ENCODE results near the gene PLD5.
A peak's percentile ranks its signal among the peaks of the same experiment; 100 is the strongest.
"Not testable (repeated sequence)": the region's sequence is repeated elsewhere in the genome, so short reads cannot be mapped to it uniquely, and the experiment has no call there.

The PLD5 gene

DNA sequence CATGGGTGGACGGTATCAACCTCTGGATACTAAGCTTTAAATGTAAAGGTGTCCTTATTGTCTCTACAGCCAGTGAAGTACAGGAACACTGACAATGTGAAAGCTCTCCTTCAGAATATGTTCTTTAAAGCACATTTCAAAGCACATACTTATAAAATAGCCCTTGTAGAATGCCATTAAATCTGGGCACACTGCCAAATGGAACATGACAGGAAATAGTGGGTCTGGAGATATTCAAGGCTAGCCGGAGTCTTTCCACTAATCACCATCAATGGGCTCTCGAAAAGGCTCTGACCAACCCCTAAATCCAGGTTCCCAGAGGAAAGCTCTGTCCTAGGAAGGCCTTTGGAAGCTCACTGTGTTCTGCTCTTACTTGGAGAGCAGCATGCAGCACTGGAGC is 46.6 kb downstream of the PLD5 start:
- DNase-seq, result no peak

DNA sequence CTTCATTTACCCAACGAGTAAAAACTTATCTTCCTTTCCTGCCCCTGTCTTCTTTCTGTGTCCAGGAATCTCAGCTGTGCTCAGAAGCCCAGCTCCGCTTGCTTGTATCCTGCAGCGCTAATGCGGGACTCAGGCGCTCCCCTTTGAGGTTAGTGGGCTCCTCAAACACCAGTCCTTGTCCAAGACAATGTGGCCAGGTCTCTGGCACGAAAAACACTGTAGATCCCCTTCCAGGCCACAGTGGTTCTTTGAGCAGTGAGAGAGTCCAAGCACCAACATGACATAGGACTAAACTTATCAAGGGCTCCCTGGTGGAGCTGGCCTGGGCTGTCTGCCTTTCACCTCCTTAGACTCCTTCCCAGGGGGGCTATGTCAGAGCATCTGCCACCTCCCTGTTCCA is 53.7 kb downstream of the PLD5 start:
- no peak for DNase-seq

DNA sequence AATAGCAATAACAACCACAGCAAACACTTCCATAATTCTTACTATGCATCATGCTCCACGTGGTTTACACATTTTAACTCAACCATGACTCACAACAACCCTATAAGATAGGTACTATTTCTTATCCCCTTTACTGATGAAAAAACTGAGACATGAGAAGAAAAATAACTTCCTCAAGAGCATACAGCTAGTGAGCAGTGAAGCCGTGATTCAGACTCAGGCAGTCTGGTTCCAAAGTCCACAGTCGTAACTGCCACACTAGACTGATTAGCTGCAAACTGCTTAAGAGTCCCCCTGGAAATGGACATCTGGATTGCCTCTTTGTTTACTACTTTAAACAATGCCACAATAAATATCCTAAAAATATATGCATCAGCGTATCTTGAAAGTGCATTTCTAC is 55.7 kb downstream of the PLD5 start:
- no peak for DNase-seq

- DNase-seq, result peak; percentile 39 to 42
These were observed 56.8 kb downstream of the PLD5 start for GRCh38 chr1:242467556-242468145.

DNA sequence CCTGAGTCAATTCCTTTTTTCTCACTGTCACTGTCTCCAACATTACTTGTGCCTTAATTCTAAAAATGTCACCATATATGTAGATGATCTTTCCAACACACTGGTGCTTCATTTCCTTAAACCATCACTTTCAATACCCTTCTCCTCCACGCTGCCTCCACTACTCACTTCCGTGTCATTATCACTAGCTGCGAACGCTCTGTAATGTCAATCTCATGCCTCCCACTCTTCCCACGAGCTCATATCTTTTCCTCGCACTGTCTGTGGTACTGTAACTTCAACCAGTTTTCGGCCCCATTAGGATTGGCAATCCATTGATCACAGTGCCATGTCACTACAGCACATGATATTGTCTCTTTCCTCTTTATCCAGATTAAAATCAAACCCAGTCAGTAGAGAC is 61.6 kb downstream of the PLD5 start:
- DNase-seq, result no peak

DNA sequence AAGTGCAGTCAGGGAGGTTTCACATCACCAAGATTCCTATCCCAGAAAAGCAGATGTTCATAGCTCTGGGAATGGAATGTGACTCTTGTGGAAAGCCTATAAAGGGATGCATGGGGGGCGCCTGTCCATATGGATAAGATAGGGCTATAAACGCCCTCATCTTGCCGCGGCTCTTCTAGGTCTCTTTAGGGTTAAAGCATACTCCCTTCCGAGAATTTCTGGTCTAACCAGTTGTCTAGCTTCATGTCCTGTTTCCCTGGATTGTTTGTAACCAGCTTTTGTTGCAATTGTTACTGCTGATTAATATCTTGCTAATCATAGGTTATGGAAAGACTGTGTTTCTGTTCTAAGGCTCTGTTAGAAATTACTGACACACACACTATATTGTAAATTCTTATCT is 64.8 kb downstream of the PLD5 start:
- DNase-seq, result not testable (repeated sequence)

DNA sequence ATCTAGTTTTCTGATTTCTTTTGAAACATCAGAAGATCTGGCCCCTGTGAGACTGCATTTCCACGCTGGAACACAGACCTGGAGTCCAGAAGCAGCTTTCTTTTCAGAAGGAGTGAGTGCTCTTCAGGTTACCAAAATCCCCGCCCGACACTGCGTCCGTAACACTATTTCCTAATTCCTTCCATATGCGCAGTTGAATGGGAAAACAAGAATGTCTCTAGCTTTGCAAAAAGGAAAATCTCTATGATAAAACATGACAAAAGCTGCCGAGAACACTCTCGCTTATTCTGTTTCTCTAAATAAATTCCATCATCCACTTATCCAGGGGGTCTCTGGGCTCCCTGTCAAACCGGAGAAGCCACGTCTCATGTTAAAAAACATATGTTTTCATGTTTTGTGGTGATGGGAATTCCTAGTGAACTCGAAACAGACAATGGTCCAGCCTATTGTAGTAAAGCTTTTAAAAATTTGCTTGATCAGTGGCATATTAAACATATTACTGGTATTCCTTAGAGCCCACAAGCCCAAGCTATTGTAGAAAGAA is 67.7 kb downstream of the PLD5 start:
- no peak for DNase-seq

GRCh38 chr1:242455052-242455361 is 69.5 kb downstream of the PLD5 start:
- no peak for DNase-seq

DNA sequence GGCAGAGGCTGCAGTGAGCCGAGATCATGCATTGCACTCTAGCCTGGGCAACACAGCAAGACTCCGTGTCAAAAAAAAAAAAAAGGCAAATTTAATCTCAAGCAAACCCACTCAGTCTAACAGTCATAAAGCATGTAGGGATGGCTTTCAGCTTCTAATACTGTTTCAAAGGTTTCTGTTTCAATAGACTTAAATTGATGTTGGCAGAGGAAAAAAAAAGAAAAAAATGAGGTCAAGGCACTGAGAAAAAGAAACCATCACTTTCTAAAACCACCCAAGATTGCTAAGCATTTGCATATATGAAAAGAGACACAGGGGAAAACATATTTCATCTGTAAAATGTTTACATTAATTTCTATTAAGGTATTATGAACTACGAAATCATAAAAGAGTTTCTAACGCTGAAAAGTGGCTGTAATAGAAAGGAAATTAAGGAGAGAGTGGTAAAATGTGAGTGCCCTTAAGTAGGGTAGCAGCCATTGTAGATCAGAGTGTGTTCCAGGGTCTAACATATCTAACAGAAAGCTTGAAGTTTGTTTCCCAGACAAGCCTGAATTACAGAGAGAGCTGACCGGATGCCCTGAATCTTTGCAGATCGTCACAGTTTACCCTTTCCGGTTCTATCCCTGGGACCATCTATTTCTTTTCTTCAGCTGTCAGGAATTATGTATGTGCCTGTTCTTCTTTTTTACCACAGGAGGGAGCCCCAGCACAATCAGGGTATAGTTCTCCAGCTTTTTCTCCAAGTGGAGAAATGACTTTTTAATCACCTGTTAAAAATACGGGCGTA is 70.0 kb downstream of the PLD5 start:
- peak; percentile 46 to 48 for DNase-seq

- DNase-seq, result no peak
These were observed 71.9 kb downstream of the PLD5 start for GRCh38 chr1:242452573-242452972.

DNA sequence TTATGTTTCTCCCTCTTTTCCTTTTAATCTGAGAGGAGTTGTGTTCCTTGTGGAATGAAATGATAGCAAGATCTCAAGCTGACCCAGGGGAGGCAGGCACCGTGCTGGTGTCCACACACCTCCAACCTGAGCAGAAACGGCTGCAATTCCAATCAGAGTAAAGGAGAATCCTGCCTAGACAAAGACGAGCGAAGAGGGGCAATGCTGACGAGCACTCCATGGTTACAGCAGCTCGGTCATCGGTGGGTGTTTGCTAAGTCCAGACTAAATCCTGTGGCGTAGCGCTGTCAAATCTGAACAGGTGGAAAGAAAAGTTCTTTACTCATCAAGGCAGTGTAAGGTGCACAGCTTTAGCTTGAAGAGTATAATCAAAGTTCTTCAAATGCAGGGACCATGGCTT is 74.8 kb downstream of the PLD5 start:
- no peak for DNase-seq

DNA sequence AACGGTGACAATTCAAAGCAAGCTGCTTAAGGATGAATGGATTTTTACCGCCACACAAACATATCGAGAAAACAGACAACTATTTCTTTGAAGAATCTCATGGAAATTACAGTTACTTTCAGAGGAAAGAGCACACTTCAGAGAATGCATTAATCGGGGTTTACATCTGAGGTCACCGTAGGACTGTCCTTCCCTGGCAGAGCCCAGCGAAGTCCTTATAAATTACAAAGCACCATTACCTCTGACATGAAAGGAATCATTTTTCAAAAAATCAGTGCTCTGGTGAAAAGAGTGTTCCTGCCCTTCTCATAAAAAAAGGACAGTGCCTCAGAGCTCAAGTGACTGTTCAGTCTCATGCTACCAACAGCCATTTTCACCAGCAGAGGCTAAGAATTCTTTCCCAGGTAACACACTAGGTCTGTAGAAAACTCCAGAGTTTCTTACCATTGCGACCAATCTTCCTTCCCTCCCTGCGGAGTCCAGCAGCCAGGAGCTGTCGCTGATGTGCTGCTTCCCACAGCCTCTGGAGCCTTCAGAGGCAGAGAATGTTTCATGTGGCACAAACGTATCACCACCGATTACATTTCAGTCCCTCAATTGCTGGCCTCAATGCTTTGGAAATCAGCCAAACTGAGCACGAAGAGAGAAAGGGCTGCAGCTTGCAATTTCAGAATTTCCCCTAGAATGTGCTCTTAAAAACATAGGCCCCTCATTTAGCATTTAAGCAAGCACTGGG is 75.4 kb downstream of the PLD5 start:
- DNase-seq, result no peak

GRCh38 chr1:242447689-242448088 is 76.8 kb downstream of the PLD5 start:
- DNase-seq, result no peak

DNA sequence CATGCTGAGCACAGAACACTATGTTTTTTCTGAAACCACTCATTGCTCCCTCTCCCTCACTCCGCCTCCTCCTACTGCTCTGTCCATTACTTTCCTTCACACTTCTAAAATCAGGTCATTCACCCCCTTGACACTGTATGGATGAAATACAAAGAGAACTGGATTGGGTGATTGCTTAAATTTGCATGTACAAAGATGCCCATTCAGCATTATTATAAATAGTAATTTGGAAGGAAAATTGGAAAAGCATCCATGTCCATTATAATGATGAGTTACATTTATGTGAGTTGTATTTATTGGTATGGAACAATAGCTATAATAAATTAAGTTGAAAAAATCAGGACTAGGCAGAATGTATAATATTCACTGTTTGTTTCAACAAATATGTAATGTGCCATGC is 83.7 kb downstream of the PLD5 start:
- DNase-seq, result no peak

DNA sequence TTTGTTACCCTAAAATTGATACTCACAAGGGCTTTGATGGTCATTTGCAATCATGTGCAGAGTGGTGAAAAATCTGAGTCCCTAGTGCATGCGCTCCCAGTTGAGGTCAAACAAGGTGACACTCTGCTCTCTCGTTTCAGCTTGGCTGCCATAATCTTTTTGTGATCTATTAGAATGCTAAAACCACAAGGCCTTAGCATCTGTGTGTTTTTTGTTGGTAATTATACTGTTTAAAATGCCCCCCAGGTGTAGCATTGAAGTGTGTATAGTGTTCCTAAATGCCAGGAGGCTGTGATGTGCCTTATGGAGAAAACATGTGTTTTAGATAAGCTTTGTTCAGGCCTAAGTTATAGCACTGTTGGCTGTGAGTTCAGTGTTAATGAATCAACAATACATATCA is 89.3 kb downstream of the PLD5 start:
- no peak for DNase-seq

GRCh38 chr1:242432491-242433095 is 91.9 kb downstream of the PLD5 start:
- no peak for DNase-seq

DNA sequence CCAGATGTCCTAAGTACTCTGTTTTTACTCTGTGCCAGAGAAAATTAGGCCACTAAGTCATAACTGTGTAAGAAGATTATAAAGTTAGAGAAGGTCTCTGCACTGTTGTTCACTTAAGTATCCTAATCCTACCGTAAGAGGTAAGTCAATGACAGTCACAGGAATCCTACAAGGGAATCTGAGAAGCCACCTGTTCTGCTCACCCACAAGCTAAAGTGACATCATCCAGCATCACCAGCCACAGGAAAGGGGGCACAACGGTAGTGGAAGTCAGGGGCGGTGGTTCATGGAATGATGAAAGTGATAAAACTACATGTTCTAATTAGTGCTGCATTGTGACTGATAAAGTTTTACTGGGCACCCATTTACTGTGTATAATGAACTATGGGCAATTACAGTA is 92.7 kb downstream of the PLD5 start:
- DNase-seq, result no peak

DNA sequence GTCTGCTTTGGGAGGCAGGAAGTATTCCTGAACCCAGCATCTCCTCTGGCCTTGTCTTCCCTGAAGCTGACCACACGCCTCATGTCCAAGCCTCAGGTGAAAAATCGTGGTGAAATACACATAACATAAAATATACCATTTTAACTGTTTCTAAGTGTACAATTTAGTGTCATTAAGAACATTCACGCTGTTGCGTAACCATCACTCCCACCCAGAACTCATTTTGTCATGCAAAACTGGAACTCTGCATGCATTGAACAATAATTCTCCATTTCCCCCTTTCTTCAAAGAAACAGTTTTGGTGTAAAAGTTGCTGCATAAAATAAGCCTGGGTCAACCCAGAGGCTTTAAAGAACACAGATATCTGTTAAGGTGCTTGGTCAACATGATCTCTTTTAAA is 93.5 kb downstream of the PLD5 start:
- no peak for DNase-seq

DNA sequence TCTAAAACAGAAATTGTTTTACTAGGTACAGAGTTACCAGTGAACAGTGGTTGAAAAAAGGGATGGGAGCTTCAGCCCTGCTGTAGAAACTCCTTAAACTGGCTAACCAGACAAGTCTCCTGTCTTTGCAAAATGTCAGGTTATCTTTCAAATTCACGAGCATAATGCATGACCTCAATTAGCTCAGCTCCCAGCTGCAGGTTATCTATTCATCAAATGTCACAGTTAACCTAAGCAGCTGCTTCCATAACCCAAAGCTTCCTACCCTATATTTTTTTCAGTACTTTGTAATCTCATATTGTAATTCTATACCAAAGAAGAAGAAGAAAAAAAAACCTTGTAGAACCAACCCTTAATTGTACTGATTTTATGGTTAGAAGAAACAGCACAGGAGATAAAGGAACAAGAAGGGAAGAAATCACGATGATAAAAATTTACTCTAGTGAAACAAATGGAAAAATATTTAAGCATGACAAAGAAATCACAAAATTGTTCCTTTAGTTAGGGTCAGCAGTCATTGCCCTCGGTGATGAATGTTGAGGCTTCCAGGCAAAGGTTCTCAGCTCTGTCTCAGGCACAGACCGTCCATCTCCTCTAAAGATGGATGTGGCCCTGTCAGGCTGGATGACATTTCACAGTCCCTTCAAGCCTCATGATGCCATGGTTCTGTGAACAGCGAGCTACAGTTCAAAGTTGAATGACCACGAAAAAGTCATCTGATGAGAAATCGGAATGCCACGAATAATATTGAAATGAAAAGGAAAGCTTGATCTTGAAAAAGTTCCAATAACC is 95.9 kb downstream of the PLD5 start:
- DNase-seq, result no peak

DNA sequence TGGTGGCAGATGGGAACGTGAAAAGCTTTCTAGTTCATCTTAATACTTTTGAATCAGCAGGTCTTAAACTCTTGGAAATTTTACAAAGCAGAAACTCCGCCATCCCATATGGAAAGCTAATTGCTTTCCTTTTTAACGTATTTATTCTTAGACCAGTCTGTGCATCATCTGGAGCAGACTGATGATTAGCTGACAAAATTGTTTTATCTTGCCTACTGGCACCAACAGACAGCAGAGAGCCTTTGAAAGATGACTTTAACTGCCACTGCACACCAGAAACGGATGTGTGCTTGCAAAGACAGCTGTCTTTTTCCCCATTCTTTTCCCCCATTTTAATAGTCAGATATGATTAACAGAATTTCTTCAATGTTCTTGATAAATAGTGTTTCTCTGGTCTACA is 97.0 kb downstream of the PLD5 start:
- no peak for DNase-seq

DNA sequence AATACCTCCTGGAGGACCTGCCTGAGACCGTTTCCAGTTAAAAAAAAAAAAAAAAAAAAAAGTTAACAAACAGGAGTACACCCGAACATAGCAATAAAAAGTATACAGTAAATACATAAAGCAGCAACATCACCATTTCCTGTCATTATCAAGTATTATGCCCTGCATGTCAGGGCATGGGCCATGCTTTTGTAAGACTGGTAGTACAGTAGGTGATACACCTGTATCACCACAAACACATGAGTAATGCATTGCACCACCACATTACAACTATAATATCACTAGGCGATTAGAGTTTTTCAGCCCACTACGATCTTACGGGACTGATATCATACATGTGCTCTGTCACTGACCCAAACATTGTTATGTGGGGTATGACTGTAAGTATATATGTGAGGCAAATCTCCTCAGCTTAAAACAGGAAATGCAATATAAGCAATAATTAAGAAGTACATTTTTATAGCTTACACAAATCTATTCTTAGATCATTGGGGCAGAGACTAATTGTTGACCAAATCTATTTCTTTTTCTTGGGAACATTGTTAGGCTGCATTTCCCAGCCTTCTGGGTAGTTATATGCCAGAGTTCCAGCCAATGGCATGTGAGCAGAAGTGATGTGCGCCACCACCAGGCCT is 98.1 kb downstream of the PLD5 start:
- no peak for DNase-seq

DNA sequence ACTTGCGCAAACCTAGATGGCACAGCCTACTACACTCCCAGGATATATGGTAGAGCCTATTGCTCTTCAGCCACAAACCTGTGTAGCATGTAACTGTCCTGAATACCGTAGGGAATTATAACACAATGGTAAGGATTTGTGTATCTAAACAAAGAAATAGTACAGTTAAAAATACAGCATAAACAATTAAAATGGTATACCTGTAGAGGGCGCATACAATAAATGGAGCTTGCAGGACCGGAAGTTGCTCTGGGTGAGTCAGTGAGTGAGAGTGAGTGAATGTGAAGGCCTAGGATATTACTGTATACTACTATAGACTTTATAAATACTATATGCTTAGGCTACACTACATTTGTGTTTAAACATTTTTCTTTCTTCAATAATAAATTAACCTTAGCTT is 99.3 kb downstream of the PLD5 start:
- no peak for DNase-seq
